NOMO-1 treated with dmso at 0.1 percent for 144 hours (cell line): ENCODE data around the gene ADGRA1.
"Not testable (repeated sequence)": the region's sequence is repeated elsewhere in the genome, so short reads cannot be mapped to it uniquely, and the experiment has no call there.

Experiments used
- DNase-seq: peaks from one replicate; lab custom pipeline; 2025; ENCODE audit not compliant: unreplicated experiment; lab: John Stamatoyannopoulos, UW

Gene ADGRA1

DNA sequence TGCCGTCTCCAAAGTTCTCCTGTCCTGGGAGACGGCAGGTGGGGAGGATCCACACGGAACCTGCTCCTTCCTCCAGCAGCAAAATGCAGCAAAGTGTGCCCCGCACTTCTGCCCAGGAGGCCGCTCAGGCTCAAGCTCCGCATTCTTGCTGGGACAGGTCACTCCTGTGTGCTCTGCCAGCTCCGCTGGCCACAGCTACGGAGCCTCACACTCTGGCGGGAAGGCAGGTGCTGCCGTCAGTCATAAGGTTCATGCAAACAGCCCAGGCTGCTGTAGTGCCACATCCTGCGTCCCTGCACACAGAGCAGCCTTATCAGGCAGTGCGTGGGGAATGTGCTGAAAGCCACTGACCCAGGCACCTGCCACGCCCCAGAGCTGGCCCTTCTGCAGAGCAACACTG is 22.4 kb downstream of the ADGRA1 start:
- no peak for DNase-seq

DNA sequence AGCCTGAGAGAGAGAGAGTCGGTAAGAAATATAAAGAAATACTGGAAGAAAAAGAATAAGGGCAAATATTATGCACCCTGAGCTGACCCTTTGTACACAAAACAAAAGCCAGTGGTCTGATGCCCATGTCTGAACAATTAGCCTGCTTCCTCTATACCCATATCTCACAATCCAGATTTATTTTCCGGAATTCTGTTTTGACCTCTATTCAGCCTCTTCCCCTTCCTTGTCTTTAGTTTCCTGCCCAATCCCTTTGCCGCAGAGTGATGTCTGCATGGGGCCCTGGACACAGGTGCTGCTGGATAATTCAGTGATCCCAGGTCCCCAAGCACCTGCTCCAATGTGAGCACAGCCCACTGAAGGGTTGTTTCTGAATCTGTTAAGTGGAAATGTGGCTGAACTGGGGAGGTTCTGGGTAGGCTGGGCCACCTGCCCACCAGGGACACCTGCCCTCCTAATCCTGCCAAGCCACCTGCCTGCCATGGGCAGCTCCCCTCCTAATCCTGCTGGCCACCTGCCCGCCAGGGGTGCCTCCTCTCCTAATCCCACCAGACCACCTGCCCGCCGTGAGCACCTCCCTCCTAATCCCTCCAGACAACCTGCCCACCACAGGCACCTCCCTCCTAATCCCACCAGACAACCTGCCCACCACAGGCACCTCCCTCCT is 23.0 kb downstream of the ADGRA1 start:
- DNase-seq: no peak

DNA sequence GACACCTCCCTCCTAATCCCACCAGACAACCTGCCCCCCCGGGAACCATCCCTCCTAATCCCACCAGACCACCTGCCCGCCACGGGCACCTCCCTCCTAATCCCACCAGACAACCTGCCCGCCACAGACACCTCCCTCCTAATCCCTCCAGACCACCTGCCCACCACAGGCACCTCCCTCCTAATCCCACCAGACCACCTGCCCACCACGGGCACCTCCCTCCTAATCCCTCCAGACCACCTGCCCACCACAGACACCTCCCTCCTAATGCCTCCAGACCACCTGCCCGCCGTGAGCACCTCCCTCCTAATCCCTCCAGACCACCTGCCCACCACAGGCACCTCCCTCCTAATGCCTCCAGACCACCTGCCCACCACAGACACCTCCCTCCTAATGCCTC is 23.9 kb downstream of the ADGRA1 start:
- DNase-seq: not testable (repeated sequence)

DNA sequence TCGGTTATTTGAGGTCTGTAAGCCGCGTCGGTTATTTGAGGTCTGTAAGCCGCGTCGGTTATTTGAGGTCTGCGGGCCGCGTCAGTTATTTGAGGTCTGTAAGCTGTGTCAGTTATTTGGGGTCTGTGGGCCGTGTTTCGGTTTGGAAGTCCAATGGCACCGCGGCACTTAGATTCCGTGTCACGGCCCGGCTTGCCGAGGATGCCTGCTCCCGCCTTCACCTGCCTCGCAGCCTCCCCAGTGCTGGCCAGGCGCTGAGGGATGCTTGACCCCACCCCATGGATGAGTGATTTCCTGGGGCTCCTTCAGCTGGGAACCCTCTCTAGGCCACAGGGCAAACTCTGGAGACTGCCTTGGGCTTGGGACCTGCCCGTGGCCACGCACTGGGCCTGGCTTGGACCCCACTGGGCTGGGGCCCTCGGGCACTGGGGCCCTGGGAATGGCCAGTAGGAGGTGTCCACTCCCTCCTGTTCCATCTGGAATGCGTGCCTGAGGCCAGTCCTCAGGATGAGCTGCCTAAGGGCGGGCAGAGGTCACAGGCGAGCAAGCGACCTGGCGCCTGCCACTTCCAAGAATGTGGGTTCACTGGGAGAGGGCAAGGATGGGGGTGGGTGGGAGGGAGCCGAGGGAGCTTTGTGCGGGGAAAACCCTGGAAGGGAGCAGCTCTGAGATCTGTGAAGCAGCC is 25.6 kb downstream of the ADGRA1 start:
- no peak for DNase-seq

DNA sequence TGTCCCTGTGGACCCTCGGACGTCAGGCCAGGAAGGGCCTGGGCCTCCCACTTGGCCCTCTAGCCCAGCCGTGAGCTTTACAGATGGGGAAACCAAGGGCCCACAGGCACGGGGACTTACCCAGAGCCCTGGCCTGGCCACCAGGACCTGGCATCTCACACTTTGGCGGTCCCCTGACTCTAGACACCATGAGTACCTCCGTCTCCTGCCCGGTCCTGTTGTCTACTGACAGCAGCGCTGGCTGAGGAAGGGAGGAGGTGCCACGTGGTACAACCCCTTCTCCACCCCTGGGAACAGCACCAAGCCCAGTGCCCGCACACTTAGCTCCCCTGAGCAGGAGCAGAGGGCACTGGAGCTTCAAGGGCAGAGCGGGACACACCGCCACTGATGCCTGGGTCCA is 26.1 kb downstream of the ADGRA1 start:
- no peak for DNase-seq

DNA sequence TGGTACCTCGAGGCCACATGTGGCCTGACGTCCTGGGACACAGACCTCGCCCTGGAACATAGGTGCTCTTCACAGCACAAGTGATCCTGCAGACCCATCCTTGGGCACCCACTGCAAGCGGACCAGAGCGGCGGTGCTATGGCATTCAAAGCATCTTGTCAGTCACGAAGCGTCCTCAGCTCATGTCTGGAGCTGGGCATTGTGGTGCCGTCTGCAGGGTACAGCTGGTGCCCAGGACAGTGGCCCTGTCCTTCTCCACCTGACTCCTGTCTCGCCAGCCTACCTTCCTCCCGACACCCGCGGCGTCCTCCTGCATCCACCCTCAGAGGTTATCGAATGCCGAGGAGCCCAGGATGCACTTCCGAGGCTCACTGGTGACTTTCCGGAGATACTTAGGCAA is 26.5 kb downstream of the ADGRA1 start:
- DNase-seq: no peak

DNA sequence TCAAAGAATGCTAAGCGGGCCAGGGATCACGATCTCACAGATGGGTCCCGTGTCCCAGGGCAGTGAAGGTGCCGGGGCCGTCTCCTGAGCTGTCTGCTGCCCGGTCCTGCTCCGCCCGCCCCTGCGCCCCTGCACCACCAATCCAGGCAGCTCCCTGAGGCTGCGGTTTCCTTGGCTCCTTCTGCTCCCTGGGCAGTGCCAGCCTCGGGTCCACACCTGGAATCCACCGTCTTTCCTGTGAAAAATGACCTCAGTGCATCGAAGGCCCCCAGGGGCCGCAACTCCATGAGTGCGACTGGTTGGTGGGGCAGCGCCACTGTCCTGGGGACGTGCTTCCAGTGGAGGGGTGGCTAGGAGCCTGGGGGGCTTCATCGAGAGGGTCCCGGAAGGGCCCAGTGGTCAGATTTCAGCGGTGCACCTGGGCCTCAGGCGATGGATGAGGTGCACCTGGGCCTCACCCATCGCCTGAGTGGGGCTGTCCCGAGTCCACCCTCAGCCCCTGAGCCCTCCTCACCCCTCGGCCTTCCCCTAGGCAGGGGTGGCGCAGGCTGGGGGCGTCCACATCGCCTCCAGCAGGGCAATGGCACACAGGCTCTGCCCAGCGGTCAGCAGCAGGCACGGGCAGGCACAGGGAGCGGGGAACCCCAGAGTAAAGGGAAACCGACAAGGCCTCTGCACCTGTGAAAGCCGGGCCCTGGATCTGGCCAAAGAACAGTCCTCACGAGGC is 27.2 kb downstream of the ADGRA1 start:
- no peak for DNase-seq

DNA sequence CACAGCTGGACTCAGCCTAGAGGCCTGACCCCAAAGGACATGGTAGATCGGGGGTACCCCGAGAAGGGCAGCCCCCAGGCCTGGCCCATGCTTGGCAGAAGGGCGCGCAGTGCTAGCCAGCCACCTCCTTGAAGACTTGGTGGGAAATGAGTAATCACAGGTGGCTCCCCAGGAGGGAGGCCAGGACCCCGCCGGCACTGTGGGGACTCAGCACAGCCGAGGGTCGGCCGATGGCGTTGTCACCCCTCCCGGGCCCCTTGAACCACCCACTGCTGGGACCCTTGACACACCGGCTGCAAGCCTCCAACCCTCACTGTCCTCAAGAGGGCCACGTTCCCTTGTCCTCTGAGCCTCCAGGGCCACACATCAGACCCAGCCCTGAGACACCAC is 27.7 kb downstream of the ADGRA1 start:
- no peak for DNase-seq

DNA sequence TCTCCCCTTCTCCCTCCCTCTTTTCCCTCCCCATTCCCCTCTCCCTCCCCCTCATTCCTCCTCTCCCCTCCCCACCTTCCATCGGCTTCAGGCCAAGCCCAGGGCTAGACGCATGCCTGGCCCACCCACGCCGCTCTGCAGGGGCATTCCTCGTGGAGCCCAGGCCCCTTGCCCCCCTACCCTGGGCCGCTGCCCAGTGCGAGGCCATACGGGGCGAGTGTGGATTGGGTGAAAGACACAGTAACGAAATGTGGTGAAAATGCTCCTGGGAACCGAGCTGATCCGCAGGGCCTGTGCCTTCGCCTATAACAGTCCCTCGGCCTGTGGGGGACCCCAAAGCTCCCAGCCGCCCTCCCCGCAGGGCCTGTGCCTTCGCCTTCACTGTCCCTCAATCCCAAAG is 28.3 kb downstream of the ADGRA1 start:
- no peak for DNase-seq

DNA sequence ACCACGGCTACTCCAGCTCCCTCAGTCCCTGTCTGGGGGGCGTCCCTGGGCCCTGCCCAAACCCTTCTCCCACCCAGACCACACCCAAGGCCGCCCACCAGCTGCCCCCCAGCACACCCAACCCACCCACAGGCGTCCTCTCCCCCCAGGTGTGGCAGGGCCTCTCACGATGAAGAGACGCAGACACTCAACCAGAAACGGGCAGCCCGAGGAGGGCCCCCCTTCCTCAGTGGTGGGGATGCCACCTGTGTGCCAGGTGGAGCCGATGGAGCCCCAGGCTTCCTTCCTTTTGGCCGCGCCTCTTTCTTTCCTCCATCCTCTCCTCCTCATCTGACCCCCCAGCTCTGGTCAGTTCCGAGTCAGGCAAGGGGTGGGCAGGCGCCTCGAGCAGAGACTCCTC is 28.7 kb downstream of the ADGRA1 start:
- DNase-seq: no peak

DNA sequence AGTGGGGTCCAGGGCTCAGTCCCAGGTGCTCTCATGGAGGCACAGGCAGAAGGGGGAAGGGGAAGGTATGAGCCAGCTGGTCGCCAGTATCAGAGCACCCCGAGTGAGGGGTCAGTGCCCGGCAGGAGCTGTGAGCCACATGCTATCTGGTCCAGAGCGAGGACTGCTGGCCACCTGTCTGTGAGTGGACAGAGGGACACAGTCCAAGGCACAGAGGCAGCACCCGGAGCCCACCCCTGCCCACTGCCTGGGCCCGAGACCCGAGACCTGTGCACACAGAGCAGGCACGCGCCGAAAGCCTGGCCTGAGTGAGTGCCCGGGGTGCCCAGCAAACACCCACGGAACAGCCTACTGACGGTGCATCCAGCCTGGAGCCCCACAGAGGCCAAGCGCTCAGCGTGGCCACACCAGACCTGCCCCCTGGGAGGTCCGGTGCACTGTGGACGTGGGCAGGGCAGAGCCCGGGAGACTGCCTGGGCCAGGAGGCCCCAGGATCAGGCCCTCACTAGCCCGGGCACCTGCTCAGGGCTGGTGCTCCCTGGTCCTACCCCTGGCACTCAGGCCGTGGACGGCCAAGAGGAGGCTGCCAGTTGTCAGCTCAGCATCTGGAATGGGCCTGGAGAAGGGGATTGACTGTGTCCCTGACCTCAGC is 29.4 kb downstream of the ADGRA1 start:
- DNase-seq: no peak

DNA sequence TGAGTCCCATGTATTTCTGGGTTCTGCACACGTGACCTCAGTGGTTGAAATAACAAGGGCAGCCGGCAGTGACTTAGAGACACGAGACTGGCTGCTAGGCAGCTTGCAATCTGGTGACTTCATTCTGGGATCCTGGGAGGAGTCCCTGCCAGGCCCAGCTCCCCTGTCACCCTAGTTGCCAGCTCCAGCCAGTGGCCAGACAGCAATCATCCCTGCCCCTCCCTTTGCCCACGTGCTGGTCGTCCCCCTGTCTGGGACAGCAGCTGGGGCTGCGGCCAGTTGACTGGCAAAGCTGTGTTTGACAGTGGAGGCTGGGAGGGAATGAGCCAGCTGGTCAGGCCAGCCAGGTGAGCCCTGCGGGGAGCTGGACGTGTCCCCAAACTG is 30.0 kb downstream of the ADGRA1 start:
- DNase-seq: no peak

DNA sequence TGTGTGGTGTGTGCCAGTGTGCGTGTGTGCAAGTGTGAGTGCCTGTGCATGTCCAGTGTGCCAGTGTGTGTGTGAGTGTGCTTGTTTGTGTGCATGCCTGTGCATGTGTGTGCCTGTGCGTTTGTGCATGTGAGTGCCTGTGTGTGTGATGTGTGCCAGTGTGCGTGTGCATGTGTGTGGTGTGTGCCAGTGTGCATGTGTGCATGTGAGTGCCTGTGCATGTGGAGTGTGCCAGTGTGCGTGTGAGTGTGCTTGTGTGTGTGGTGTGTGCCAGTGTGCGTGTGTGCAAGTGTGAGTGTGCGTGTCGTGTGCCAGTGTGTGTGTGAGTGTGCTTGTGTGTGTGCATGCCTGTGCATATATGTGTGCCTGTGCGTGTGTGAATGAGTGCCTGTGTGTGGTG is 33.8 kb downstream of the ADGRA1 start:
- no peak for DNase-seq

DNA sequence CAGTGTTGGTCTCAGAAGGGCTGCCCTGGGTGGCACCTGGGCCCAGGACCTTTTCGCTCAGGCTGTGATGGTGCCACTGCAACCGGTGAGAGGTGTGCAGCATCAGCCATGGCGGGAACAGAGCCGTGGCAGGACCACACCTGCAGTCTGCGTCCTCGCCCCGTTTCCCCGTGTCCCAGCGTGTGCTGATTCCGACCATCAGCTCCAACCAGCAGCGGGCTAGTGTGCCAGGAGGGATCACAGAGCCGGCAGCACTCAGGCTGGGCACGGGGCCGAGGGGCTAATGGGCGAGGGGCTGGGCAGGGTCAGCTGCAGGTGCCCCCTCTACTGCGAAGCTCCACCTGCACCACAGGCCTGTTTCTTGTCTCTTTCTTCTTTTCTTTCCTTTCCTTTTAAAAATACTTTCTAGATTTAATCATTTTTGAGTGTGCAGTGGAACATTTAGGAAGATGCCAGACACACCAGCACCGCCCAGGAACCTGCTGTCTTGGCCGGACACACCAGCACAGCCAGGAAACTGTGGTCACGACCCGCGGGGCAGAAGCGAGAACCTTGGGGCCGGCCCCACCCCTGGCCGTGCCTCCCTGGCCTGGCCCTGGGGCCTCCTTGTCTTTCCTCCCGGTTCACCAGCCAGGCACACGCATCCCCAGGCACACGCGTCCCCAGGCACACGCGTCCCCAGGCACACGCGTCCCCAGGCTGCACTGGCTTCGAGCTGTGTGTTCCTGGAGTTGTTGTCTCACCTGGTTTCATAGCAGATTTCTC is 34.6 kb downstream of the ADGRA1 start:
- no peak for DNase-seq

DNA sequence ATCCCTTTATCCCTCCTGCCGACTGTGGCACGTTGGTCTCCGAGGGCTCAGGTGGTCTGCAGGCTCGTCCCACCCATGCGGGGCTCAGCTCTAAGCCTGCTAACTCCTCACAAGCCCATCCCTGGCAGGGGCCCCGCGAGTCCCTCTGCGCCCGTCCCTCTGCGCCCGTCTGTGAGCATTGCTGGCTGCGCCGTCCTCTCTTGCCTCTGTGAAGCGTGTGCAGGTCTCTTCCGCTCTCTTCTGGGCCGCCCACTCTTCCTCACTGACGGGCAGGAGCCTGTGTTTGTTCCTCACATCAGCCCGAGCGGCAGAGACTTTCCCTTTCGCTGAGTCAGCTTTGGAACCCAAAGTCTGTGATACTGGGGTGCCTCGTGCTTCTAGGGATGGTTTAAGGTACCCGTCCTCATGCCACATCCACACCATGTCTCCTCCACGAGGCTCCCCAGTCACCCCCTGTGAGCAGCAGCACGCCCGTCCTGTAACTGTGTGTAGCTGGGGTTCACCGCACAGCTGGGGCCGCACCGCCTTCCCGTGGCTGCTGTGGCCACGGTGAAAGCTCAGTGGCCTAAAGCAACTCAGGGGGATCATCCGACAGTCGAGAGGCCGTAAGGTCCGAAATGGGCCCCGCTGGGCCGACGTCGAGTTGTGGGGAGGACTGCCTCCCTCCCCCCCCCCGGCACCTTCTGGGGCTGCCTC is 35.5 kb downstream of the ADGRA1 start:
- no peak for DNase-seq

DNA sequence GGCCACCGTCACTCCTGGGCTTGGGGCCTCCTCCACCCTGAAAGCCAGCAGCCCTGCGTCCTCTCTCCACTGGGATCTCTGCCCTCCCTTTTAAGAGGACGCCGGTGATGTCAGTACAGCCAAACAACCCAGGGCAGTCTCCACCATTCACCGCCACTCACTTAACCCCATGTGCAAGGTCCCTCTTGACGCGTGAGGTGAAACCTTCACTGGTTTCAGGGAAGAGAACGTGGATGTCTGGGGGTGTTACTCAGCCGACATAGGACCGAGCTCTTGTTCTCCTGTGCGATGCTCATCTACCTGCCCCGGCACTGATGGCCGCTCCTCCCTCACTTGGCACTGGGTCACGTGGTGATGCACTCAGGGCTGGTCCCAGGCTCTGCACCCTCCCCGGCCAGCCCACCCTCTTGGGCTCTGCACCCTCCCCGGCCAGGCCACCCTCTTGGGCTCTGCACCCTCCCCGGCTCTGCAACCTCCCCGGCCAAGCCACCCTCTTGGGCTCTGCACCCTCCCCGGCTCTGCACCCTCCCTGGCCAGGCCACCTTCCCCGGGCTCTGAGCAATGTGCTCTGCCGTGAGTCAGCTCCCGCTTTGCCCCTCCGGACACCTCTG is 36.1 kb downstream of the ADGRA1 start:
- no peak for DNase-seq

DNA sequence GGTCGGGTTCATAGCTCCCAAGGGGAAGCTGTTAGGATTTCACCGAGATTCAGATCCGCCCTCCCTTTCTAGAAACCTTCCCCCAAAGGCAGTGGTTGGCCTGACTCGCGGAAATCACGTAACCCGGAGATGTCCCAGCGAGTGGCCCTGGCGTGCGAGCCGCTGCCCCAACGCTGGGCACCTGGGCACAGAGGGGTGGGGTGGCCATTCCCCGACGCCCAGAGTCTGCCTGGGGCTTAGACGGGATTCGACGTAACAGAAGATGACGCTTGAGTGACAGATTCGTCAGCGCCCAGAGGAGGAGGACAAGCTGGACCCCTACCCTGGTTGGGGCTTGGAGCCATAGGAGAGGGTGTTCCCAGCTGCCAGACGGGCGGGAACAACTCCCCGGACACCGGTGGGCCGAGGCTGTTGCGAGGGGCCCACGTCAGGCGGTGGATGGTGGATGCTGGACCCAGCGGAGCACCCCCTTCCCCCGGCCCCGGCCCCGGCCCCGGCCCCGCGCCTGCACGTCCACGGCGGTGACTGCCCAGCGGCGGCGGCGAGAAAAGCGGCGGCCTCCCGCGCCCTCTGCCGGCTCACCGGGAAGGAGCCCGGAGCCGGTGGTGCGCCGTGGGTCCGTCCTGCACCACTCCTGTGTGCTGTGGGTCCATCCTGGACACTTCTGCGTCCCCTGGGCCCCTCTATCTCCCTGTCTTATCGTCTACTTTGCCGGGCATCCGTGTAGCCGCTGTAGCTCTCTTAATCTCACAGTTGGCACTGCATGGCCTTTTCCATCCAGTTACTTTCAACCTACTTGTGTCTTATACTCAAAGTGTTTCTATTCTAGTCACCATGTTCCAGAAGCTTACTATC is 36.9 kb downstream of the ADGRA1 start:
- DNase-seq: no peak

DNA sequence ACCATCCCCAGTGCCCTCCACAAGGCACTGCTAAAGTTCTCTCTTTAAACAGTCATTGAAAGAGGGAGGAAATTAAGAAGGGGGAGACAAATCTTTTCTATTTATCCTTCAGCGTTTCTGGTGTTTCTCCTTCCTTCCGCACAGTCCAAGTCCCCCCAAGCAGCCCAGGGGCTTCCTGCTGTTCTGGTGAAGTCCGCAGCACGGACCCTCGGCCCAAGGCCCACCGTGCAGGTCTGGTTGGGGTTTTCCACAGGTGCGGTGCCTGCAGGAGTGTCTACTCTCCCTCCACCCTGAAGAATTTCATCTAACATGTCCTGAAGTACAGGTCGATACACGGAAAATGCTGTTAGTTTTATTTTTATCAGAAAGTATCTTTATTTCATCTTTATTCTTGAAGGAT is 38.2 kb downstream of the ADGRA1 start:
- DNase-seq: no peak
